NCI-H187 (cell line): ENCODE data around the gene PRUNE2.
"Not testable (repeated sequence)": the region's sequence is repeated elsewhere in the genome, so short reads cannot be mapped to it uniquely, and the experiment has no call there.

Experiments
- DNase-seq, 2 experiments: peaks; one replicate each; lab custom pipeline; 2025; lab: John Stamatoyannopoulos, UW

The PRUNE2 gene, protein sequence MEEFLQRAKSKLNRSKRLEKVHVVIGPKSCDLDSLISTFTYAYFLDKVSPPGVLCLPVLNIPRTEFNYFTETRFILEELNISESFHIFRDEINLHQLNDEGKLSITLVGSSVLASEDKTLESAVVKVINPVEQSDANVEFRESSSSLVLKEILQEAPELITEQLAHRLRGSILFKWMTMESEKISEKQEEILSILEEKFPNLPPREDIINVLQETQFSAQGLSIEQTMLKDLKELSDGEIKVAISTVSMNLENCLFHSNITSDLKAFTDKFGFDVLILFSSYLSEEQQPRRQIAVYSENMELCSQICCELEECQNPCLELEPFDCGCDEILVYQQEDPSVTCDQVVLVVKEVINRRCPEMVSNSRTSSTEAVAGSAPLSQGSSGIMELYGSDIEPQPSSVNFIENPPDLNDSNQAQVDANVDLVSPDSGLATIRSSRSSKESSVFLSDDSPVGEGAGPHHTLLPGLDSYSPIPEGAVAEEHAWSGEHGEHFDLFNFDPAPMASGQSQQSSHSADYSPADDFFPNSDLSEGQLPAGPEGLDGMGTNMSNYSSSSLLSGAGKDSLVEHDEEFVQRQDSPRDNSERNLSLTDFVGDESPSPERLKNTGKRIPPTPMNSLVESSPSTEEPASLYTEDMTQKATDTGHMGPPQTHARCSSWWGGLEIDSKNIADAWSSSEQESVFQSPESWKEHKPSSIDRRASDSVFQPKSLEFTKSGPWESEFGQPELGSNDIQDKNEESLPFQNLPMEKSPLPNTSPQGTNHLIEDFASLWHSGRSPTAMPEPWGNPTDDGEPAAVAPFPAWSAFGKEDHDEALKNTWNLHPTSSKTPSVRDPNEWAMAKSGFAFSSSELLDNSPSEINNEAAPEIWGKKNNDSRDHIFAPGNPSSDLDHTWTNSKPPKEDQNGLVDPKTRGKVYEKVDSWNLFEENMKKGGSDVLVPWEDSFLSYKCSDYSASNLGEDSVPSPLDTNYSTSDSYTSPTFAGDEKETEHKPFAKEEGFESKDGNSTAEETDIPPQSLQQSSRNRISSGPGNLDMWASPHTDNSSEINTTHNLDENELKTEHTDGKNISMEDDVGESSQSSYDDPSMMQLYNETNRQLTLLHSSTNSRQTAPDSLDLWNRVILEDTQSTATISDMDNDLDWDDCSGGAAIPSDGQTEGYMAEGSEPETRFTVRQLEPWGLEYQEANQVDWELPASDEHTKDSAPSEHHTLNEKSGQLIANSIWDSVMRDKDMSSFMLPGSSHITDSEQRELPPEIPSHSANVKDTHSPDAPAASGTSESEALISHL (N-terminal part only)

DNA sequence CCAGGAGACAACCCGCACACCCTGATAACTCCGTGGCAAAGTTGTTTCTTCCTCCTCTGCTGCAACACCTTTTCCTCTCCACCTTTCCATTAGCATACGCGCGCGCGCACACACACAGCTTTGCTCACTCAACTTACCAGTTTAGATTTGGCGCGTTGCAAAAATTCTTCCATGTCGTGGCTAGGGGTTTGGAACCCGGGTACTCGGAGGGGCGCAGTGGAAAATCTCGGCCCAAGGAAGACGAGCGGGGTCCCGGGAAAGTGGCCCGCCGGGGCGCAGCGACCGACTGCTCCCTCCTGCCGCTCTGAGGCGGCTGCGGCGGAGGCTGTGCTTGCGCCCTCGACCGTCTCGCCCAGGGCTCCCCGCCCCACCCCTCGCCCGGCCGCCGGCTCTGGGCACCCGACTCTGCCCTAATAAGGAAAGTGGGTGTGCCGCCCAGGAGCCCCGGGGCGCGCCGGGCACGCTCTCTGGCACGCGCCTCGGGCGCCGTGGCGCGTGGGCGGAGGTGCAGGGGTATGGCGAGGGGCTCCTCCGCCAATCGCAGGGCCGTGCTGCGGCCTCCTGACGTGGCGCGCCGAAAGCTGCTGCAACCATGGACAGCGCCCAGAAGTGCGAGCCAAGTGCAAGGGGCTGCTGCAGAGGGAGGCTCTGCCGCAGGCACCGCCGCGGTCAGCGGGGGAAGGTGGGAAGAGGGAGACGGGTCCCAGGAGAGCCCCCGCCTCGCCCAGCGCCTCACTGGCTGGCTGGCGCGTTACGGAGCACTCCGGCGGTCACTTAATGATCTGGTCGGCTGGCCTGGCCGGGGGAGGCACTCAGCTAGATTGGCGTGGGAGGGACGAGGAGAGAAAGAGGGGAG is at the start of gene PRUNE2:
Gene PRUNE2, minus strand, starts transcription at position 324 of the 856 bp plus-strand sequence. Its CDS starts 151 bp downstream, at position 173.
- peak in 1 of 2 experiments; percentile 35 for DNase-seq

DNA sequence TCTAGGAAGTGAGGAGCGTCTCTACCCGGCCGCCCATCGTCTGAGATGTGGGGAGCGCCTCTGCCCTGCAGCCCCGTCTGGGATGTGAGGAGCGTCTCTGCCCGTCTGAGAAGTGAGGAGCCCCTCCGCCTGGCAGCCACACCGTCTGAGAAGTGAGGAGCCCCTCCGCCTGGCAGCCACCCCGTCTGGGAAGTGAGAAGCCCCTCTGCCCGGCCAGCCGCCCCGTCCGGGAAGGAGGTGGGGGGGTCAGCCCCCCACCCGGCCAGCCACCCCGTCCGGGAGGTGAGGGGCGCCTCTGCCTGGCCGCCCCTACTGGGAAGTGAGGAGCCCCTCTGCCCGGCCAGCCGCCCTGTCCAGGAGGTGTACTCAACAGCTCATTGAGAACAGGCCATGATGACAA is 49.5 kb upstream of the PRUNE2 start:
- not testable (repeated sequence) for DNase-seq

GRCh38 chr9:76949865-76950264 is 44.0 kb upstream of the PRUNE2 start:
- no peak for DNase-seq

- DNase-seq = no peak
Measured at GRCh38 chr9:76944011-76944410, 38.1 kb upstream of the PRUNE2 start.

DNA sequence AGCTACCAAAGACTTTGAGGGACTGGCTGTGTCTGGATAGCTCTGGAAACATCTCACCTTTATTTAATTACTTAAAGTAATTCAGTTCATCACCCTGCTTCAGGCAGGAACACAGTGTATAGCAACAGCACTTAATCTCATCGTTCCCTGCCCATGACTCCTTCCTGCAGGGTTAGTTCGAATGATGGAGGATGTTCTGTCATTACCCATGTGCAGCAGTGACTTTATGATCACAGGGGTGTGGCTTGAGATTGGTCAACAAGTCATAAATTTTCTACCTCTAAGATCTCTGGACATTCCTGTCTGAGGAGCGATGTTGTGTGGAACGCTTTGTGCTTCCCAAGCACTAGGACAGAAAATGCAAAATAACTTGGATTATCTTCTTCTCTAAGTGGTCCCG is 37.1 kb upstream of the PRUNE2 start:
- no peak for DNase-seq

- DNase-seq = no peak
Measured at GRCh38 chr9:76932757-76933156, 26.8 kb upstream of the PRUNE2 start.

GRCh38 chr9:76932265-76932664 is 26.4 kb upstream of the PRUNE2 start:
- no peak for DNase-seq

DNA sequence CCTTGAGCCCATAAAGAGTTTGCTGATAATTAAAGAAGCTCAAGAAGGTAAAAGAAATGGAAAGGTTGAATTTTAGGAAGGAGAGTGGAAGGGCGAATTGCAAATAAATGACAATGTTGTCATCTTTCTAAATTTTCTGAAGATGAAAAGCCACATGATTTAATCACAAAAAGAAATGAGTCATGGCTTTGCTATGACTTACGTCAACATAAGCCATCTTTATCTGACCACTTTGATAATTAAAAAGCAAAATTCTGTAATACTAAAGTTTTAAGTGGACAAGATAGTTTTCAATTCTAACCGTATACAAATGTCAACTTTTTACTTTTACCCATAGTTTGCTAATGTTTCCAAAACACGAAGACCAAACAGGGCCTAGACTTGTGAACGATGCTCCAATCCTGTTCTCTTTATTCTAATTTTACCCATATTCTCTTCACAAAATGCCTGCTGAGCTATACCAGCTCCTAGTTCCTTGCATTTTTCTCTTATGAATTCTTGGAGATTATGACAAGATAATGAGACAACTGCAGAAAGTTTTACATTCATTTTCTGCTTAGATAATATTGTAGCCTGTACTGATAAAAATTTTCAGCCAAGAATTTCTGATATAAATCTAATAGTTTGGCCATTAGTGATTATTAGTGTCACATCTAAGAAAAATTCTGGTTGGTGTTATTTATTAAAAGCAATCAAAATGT is 21.8 kb upstream of the PRUNE2 start:
- DNase-seq = no peak

GRCh38 chr9:76926846-76927245 is 20.9 kb upstream of the PRUNE2 start:
- DNase-seq = no peak

- no peak for DNase-seq
Measured at GRCh38 chr9:76926324-76926741, 20.4 kb upstream of the PRUNE2 start.

DNA sequence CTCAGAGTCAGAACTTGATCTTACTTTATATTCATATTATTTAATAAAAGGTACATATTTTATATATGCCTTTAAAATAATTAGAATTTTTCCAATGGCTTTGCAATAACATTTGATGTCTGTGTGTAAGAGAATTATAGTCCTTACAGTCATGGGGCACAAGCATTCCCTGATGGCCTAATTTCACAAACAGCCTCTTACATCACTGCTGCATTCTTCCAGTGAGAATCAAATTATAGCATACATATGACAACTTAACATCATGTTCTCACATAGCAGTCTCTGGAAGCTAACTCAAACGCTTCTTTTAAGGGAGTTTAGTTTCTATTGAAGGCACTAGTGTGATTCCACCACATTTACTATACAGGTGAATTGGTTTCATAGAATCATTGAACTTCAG is 15.3 kb upstream of the PRUNE2 start:
- DNase-seq = no peak

GRCh38 chr9:76917299-76917698 is 11.4 kb upstream of the PRUNE2 start:
- DNase-seq = no peak

DNA sequence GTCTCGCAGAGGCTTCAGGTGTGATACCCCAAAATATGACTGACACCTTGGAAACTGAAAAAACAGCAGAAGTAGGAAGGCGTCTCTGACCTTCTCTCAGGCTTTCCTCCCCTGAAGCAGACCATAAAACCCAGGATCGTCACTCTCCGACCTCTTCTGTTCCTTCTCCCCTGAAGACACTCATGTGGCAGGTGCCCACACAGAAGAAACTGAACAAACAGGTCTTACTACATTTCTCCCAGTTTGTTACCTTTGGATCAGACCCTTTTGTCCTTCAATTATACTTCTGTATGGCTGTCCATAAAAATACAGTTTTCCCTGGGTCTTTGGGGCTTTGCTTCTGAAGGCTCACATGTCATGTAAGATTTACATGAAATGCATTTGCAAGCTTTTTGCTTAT is 10.3 kb upstream of the PRUNE2 start:
- no peak for DNase-seq

DNA sequence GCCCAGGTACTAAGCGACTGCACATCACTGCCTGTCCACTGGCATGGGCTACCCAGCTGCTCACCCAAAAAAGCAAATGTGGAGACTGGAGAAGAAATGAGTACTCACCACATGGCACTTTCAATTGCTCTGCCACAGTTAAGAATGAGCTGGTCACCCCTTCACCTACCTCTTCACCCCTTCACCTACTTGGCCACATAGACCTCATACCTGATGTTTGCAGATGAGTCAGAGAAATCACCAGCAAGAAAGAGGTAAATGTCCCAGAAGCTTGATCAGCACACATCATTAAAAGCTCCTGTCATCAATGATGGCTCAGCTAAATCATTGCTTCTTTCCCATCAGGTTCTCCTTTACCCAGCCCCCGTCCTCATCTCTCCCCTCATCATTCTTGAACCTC is 7.6 kb upstream of the PRUNE2 start:
- no peak for DNase-seq

- no peak for DNase-seq
Measured at GRCh38 chr9:76912636-76913275, 6.8 kb upstream of the PRUNE2 start.

GRCh38 chr9:76911971-76912370 is 6.1 kb upstream of the PRUNE2 start:
- no peak for DNase-seq

GRCh38 chr9:76910861-76911260 is 4.9 kb upstream of the PRUNE2 start:
- no peak for DNase-seq

GRCh38 chr9:76906647-76906975 is 697 bp upstream of the PRUNE2 start:
- no peak for DNase-seq

GRCh38 chr9:76904661-76905457 is 1.1 kb downstream of the PRUNE2 start:
- no peak for DNase-seq
